Right renal cortex interstitium (tissue), 3 donors: Measurements from ENCODE around the gene RCC1. TPM values are rescaled to one million over a fixed set of nuclear protein-coding genes. Genes with fewer than 3 reads are reported as not detected.
"Not testable (repeated sequence)": the region's sequence is repeated elsewhere in the genome, so short reads cannot be mapped to it uniquely, and the experiment has no call there.

Source experiments
- DNase-seq, 3 donors: peaks; one replicate each; pipeline ENCODE4 v3.0.0-alpha.2; 2013; ENCODE audit warnings: low read depth in 3 of 3, low spot score in 2 of 3
- polyA plus RNA-seq, 3 donors: library from polyadenylated mRNA; unstranded; fragments of 120-200 nt; gene quantifications; one replicate each; pipeline ENCODE4 v1.2.1, GENCODE V29; 2013; ENCODE audit not compliant: insufficient read length in 3 of 3

The RCC1 gene
- polyA plus RNA-seq, 3 donors = 31.7 to 35.8 (median 34.2) TPM

DNA sequence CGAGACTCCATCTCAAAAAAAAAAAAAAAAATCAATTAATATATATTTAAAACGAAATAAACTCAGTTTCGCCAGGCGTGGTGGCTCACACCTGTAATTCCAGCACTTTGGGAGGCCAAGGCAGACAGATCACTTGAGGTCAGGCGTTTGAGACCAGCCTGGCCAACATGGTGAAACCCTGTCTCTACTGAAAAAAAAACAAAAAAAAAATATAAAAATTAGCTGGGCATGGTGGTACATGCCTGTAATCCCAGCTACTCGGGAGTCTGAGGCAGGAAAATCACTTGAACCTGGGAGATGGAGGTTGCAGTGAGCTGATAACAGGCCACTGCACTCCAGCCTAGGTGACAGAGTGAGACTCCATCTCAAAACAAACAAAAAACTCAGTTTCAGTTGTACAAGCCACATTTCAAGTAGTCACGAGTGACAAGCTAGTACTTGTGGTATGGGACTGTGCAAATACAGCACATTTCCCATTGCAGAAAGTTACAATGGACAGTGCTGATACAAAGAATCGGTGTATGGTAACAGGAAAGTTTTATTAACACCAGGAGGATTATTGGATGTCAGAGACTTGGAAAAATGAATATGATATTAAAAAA is 35.7 kb downstream of the RCC1 start:
- not testable (repeated sequence) for DNase-seq

DNA sequence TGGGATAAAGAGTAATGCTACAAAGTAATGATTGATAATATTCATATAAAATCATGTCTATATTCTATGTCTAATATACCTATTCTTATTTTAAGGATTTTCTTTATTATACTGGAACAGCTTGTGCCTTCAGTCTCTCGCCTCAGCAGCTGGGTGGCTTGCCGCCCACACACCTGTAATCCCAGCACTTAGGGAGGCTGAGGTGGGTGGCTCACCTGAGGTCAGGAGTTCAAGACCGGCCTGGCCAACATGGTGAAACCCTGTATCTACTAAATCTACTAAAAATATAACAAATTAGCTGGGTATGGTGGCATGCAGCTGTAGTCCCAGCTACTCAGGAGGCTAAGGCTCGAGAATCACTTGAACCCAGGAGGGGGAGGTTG is 39.4 kb downstream of the RCC1 start:
- no peak for DNase-seq

DNA sequence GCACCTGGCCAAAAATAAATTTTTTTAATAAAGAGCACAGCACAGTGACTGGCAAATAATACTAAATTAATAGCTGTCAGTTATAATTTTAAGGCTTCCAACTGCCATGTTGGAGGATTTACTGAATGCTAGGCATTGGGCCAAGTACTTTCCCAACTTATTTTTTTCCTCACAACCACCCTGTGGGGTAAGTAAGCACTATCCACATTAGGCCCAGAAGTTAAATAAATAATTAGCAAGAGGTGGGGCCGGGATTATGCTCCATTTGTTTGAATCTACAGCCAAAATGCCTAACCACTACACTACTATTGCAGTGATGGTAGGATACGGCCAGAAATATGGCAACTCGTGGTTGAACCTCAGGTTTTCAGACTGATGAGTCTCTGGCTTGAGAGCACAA is 42.5 kb downstream of the RCC1 start:
- no peak for DNase-seq

DNA sequence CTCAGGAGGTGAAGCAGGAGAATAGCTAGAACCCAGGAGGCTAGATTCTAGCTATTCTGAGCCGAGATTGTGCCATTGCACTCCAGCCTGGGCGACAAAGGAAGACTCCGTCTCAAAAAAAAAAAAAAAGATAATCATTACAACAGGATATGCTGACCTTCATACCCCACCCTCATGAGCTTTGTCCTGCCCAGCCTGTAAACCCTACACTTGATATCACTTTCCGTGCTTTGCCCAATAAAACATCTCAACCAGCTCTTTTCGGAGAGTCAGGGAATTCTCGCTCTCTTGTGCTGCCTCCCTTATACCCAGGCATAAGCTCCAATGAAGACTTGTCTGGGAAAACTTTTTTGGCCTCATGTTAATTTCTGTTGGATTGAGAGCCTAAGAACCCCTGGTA is 45.5 kb downstream of the RCC1 start:
- DNase-seq = no peak

DNA sequence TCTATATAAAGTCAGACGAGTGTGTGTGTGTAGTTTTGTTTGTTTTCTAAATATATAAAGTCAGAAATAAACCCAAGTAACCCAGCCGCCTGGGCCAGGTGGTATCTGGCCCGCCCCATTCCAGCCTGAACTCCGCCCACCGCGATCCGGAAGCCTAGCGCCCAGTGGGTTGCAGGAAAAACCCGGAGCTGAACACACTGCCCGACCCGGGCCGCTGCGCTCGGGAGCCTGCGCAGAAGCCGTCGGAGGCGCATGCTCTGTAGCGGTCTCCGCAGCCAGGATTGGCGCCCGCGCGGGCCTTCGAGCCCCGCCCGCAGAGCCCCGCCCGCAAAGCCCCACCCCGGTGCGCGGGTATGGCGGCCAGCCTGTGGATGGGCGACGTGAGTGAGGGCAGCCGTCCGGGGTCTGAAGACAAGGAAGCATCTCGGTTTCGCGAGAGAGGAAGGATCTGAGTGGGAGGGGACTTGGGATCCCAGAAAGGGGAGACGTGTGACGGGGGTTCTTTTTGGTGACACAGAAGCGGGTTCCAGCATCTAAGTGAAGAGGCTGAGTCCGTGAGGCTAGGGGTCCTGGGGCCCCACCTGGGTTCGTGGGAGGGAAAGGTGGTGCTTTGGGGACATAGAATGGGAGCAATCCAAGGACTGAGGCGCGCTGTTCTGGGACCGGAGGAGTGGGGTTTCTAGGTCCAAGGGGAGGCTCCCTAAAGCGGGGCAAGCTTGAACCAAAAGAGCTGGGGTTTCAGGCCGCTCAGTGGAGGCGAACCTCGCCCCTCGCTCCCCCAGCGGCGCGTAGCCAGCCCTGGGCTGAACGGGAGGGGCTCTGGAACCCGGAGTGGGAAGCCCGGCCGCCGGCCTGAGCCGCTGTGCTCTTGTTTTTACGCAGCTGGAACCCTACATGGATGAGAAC is 47.2 kb downstream of the RCC1 start, which contains the start of gene TRNAU1AP:
Gene TRNAU1AP, plus strand, starts transcription at position 328 of the 906 bp plus-strand sequence. Its CDS starts 26 bp downstream, at position 354.
- peak; percentile 87 to 93 (median 90) for DNase-seq

DNA sequence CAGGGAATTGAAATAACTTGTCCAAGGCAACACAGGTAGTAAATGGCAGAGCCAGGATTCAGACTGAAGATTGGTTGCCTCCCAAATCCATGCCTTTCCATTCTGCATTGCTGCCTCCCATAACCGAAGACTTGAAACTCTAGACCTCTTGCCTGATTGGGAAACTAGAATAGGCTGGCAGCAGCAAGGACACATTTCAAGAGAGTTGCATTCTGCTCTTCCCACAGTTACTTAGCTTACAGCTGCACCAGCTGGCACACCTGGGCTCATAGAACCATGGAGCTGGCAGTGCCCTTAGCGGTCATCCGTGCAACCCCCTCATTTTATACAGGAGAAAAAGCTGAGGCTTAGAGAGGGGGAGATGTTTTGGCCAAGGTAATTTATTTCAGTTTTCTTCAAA is 55.0 kb downstream of the RCC1 start:
- no peak for DNase-seq

DNA sequence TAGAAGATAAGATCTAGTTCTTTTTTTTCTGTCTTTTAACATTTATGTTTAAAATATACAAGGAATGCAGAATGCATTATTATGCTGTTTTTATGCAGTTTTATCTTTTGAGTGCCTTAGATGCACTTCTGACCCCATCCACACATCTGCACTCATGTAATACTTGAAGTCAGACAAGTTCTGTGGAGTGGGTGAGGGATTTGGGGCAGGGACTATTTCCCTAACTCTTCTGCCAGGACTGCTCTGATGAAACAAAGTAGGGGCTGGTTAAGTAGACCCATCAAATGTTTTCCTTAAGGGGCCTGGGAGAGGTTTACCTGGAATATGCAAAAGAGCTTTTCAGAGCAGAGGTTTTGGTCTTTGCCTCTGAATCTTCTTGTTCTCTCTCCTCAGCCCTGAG is 58.5 kb downstream of the RCC1 start:
- no peak for DNase-seq

DNA sequence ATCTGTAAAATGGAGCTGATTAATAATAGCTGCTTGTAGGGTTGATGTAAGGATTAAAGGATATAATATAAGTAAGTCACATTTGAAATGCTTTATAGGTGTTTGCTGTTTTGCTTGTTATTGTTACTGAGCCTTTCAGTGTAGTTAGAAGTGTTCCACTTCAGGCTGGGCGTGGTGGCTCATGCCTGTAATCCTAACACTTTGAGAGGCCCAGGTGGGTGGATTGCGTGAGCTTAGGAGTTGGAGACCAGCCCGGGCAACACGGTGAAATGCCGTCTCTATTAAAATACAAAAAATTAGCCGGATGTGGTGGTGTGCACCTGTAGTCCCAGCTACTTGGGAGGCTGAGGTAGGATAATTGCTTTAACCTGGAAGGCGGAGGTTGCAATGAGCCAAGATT is 59.2 kb downstream of the RCC1 start:
- no peak for DNase-seq

DNA sequence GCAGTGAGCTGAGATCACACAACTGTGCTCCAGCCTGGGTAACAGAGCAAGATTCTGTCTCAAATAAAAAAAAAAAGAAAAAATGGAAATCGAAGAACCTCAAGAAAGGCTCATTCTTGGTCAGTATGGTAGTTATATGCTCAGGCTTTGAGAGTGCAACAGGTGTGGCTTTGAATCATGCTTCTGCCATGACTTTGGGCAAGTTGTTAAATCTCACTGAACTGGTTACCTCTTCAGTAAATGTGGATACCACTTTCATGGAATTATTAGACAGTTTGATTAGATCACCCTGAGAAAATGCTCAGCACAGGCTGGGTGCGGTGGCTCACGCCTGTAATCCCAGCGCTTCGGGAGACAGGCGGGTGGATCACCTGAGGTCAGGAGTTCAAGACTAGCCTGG is 59.9 kb downstream of the RCC1 start:
- DNase-seq = no peak

DNA sequence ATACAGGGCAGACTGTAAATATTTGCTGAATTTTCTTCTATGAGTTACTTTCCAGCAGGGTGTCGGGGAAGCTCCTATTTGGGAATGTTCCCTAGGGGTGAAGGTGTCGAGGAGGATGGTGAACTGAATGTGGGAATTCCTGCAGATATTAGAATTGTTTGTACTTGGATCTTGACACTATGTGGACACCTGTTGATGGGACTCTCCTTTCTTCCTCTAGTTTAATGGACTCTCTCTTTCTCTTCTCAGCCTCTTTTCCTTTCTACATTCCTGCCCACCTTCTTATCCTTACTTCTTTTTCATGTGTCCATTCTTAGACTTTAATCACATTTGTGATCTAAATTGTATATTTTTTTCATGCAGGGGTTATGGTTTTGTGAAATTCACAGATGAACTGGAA is 61.1 kb downstream of the RCC1 start:
- no peak for DNase-seq

DNA sequence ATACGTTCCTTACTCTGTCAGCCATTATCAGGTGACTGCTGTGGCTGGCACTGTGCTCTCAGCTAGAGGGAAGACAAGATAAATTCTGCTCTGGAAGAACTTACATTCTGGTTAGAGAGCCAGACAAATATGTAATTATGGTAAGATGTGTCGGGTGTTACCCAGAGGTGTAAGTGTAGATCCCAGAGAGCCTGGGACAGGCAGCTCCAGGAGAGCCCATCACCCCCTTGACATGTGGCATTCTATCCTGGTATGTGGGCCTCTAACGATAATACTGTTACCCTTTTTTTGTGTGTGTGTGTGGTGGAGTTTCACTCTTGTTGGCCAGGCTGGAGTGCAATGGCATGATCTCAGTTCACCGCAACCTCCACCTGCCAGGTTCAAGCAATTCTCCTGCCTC is 66.1 kb downstream of the RCC1 start:
- DNase-seq = no peak

DNA sequence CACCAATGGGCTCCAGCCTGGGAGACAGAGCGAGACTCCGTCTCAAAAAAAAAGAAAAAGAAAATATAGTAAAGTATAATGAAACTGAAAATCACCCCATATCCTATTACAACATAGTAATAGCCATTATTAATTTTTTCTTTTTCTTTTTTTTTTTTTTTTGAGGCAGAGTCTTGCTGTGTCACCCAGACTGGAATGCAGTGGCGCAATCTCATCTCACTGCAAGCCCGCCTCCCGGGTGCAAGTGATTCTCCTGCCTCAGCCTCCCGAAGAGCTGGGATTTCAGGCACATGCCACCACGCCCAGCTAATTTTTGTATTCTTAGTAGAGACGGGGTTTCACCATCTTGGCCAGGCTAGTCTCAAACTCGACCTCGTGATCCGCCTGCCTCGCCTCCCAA is 67.0 kb downstream of the RCC1 start:
- DNase-seq = not testable (repeated sequence)

DNA sequence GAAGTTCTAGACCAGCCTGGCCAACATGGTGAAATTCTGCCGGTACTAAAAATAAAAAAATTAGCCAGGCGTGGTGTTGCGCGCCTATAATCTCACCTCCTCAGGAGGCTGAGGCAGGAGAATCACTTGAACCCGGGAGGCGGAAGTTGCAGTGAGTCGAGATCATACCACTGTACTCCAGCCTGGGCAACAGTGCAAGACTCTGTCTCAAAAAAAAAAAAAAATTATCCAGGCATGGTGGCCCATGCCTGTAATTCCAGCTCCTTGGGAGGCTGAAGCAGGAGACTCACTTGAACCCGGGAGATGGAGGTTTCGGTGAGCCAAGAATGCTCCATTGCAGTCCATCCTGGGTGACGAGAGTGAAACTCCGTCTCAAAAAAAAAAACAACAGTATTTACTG is 67.7 kb downstream of the RCC1 start:
- no peak for DNase-seq

DNA sequence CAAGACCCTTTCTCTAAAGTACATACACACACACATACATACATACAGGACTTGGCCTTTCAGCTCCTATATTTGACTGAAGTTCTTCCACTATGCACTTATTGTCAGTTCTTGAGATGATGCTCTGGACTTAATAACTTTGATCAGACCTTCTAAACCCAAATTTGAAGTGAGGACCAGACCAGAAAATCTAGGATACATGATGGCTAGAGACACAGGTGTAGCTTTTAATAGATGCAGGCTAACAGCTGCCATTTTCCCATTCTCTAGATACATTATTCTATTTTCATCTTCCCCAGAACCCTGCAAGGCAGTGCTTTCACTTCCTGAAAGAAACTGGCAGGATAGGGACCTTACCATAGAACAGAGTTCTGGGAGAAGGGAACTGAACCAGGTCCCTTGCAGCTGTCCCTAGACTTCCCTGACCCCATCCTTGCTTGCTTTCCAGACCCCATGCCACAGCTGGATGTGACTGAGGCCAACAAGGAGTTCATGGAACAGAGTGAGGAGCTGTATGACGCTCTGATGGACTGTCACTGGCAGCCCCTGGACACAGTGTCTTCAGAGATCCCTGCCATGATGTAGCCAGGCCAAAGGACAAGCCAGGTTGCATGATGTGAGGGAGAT is 71.3 kb downstream of the RCC1 start:
- no peak for DNase-seq

DNA sequence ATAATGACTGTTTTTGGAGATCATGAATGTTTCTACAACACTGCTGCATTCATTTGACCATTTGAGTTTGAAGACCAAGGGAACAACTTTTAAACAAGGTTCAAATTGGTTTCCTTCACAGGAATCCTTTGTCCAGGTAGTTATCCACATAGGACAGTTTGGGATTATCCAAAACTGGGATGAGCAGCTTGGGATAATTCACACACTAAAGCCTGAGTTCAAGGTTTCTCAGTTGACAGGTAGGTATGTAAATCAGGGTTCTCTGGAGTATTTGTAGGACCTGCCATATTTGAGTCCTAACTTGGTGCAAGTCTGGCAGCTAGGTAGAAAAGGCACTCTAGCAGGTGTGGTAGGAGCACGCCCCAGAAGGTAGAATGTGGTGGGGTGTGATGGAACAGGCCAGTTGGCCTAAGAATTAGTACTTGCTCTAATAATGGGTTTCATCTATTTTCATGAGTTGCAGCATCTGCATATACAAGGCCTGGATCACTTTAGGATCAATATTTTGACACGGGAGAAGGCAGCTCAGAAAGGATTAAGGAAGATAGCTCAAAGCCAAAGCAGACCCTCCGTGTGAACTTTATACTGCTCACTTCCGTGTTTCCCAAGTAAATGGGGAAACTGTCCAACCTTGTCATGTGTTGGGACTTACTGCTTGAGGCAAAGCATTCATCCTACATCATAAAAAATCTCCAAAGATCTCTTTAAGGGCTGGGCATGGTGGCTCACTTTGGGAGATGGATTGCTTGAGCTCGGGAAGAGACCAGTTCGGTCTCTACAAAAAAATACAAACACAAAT is 72.1 kb downstream of the RCC1 start:
- DNase-seq = no peak

DNA sequence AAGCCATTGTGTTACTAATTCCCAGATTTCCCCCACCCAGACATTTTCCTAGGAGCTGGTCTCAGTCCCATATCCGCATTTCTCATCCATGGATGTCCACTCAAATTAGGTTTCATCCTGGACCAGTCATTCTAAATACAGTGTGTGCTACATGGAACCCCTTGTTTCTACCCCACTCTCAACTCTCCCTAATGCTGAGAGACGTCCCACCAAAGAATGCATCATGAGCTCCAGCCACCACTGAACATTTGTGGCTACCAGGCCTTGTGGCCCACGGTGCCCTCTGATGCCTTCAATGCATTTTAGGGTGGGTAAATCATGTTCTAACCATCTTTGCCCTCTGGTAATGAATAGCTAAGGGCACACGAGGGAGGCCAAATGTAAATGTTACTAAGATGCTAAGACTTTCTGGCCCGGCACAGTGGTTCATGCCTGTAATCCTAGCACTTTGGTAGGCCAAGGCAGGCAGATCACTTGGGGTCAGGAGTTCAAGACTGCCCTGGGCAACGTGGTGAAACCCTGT is 72.9 kb downstream of the RCC1 start:
- DNase-seq = no peak

DNA sequence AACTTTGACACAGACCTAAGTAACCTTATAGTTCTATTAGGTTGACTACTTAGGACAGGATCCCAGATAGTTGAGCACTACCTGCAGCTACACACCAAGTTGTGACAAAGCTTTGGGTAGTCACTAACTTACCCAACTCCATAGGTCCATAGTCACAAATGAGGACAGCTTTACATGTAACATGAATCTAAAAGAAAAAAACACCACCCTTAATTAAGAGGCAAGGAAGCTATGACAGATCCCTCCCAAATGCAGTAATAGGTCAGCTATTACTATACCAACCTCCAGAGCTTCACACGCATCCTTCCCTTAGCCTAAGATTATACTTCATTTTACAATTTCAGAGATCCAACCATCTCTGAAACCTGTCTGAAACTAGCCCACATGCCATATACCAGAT is 73.6 kb downstream of the RCC1 start:
- DNase-seq = no peak

DNA sequence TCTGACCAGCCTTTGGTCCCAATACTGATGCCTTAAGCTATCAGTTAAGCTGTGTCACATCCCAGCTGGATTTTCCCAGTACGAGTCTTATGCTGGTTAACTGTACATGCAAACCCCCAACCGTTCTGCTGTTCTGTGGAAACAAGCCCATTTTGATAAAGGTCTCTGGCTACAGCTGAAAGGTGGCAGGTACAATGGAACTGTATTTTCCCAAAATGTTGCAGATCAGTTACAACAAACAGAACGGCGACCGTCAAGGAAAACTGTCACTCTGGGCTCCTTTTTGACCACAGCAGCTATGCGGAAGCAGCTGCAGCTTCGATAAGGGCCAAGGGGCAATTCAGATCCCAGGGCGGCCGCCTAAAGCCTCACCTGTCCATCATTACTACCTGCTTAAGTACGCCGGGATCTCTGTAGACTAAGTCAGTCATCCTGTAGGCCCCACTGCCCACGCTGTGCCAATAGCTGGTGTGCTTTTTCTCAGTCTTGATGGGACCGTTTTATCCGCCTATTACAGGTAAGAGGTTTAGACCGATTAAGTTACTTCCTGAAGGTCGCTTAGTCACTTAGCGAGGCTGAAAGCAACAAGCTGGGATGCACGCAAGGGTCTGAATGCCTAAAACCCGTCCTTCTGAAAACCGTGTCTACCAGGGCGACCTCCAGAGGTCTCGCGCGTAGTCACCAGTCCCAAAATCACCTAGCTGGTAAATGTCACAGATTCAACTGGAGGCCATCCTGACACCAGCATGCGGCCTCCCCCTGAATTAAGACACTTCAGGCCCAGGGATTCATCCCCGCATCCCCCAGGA is 75.1 kb downstream of the RCC1 start:
- no peak for DNase-seq

DNA sequence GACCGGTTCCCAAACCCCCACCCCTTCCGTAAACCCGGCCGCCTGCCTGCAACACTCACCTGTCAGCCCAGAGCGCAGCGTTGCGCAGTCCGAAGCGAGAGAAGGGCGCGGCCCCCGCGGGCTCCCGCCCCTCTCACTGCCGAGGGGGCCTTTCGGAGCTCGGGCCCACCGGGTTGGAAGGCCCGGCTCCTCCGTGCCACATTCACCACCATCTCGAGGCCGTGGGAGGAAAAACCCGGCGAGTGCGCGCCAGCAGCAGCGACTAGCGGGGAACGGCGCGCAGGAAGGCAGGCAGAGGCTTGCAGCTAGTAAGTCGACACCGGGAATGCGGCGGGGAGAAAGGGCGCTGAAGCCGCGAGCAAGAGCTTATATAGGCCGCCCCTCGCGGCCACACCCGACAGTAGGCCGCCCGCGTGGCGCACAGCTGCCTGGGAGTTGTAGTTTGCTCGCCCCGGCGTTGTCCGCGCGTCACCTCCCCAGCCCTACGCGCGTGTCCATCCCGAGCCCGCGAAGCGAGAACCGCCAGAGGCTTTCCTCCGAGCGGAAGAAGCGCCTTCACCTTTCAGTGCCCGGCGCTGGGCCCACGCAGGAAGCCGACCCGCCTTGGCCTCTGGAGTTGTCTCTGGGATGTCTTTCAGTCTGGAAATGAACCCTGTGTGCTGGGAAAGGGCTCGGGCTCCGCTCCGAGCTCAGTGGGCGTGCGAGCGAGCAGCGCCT is 75.8 kb downstream of the RCC1 start:
- DNase-seq = peak; percentile 87 to 91 (median 90)
